ENCODE data around the gene LRRC45. TPM values are rescaled to one million over a fixed set of nuclear protein-coding genes. Genes with fewer than 3 reads are reported as not detected.

LRRC45 gene
- total RNA-seq, 1 donor from 2014 or later, result 39.4 TPM

DNA sequence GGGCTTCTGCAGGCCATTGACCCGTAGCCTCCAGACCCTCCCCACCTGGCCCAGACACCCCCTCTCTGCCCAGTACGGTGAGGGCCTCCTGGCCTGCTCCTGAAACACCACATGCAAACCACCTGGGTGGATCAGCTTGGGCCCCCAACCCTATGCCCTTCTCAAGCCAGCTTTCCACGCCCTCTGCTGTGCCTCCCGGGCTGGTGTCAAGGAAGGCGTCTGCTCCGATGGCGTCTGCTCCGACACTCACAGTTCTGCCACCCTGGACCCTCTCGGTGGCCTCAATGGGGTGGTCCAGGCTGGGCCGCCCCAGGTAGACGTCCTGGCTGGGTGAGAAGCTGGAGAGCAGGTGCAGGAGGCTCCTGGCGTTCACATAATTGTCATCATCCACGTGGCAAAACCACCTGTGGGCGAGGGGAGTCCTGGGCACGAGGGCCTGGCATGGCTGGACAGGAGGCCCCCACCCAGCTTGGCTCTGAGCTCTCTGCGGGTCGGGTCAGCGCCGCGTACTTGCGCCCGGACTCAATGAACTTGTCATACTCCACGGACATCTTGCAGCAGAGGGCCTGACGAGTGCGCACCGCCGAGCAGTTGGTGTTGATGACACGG lies 27.2 kb downstream of the LRRC45 start:
- TF ChIP-seq, protein P1, sequence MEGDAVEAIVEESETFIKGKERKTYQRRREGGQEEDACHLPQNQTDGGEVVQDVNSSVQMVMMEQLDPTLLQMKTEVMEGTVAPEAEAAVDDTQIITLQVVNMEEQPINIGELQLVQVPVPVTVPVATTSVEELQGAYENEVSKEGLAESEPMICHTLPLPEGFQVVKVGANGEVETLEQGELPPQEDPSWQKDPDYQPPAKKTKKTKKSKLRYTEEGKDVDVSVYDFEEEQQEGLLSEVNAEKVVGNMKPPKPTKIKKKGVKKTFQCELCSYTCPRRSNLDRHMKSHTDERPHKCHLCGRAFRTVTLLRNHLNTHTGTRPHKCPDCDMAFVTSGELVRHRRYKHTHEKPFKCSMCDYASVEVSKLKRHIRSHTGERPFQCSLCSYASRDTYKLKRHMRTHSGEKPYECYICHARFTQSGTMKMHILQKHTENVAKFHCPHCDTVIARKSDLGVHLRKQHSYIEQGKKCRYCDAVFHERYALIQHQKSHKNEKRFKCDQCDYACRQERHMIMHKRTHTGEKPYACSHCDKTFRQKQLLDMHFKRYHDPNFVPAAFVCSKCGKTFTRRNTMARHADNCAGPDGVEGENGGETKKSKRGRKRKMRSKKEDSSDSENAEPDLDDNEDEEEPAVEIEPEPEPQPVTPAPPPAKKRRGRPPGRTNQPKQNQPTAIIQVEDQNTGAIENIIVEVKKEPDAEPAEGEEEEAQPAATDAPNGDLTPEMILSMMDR (IDR thresholded peaks at IDR 0.05; ENCODE audit: unreplicated experiment), result no peak
- no peaks in the 10 kb centered on the region for H3K27me3 Mint-ChIP-seq
- H3K9me3 Mint-ChIP-seq (ENCODE audit: low read depth), result no peaks in the 10 kb centered on the region
- peaks cover 9% of the 10 kb centered on the region for H3K4me1 Mint-ChIP-seq (ENCODE audit: low read depth)
- no peak for DNase-seq (ENCODE audit: low spot score, unreplicated experiment)
- peak overlapping the region; percentile 91 for H3K27ac Mint-ChIP-seq
- H3K4me3 Mint-ChIP-seq (ENCODE audit: low read depth), result peak overlapping the region; percentile 88
- peaks cover 10% of the 10 kb centered on the region for H3K36me3 Mint-ChIP-seq (ENCODE audit: insufficient read depth)

DNA sequence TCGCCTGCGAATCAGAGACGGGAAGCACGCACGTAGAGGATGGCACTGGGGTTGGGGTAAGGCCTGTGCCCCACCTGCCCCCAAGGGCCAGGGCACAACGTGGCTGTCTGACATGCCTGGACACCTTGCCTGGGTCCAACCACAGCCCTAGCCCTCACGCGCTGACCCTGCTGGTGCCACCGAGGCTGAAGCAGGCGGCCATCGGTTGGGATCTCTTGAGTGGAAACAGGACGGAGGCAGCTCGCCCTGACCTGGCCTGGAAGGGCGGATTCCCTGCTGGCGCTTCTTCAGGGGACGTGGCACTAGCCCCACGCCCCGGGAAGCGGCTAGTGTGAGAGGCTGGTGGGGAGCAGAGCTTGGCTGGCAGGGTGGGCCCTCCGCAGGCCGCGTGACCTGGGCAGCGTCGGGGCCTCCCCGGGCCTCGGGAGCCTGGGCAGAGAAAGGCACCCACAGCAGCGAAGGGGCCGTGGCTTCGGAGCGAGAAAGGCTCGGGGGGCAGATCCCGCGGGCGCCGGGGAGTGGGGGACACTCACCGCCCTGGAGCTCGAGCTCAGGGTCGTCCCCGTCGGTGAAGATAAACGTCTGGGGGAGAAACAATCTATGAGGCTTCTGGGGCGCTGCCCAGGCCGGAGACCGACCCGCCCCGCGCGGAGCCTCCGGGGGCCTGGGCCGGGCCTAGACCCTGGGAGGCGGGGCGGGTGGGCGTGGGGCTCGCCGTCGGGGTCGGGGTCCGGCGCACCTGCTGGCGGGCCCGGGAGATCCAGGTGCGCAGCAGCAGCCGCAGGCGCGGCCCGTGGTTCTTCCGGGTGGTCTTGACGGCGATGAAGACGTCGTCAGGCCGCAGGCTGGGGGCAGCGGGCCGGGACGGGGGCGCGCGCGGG lies 27.9 kb downstream of the LRRC45 start:
- Mint-ChIP-seq H3K27ac (peak overlapping the region; percentile 91), H3K4me1 (ENCODE audit: low read depth) (peaks cover 9% of the 10 kb centered on the region), H3K36me3 (ENCODE audit: insufficient read depth) (peaks cover 10% of the 10 kb centered on the region), H3K27me3 (no peaks in the 10 kb centered on the region), H3K4me3 (ENCODE audit: low read depth) (peak overlapping the region; percentile 88), H3K9me3 (ENCODE audit: low read depth) (no peaks in the 10 kb centered on the region)
- TF ChIP-seq, protein P1 (IDR thresholded peaks at IDR 0.05; ENCODE audit: unreplicated experiment), result no peak
- DNase-seq (ENCODE audit: low spot score, unreplicated experiment), result no peak

DNA sequence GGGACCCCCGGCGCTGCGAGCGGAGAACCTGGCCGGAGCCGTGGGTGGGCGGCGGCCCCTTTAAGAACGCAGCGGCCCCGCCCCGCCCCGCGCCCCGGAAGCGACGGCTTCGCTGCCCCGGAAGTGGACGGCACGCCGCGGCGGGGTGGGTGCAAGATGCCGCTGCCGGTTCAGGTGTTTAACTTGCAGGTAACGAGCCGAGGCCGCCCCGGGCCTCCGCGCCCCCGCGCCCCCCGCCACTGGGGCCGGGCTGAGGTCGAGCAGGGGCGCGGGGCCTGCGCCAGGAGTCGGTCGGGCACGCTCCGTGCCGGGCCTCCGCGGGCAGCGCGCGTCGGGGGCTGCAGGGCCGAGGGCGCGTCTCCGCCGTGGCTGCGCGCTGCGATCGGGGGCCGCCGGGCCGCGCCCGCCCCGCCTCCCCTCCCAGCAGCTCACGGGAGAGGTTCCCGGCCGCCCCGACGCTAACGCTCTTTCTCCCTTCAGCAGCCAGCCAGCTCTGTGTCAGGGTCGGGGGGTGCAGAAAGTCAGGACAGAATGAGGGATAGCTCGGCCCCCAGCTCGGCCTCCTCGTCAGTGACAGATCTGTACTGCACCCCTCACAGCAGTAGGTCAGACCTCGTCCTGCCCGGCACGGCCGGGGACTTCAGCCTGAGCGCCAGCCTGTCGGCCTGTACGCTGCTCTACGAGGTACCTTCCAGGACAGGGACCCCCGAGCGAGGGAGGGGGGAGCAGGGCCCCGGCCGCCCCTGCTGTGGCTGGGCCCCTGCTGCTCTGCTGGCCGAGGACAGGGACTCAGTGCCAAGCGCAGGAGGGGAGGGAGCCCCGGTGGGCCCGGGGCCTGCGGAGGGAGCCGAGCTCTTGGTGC lies 28.9 kb downstream of the LRRC45 start, which contains the start of the genes GPS1 and RFNG:
Gene GPS1 (plus strand): TSS at position 123 of the 862 bp plus-strand sequence. CDS start 34 bp downstream, at position 157.
Gene RFNG (minus strand): TSS at position 36 of the 862 bp plus-strand sequence. CDS start 45 bp downstream, outside the sequence.
- H3K9me3 Mint-ChIP-seq (ENCODE audit: low read depth), result no peaks in the 10 kb centered on the region
- H3K36me3 Mint-ChIP-seq (ENCODE audit: insufficient read depth), result peaks cover 7% of the 10 kb centered on the region
- peak within 1 kb of the TSS; percentile 91 for H3K27ac Mint-ChIP-seq
- TF ChIP-seq, protein P1 (IDR thresholded peaks at IDR 0.05; ENCODE audit: unreplicated experiment), result no peak
- H3K27me3 Mint-ChIP-seq, result no peaks in the 10 kb centered on the region
- DNase-seq (ENCODE audit: low spot score, unreplicated experiment), result peak; percentile 67
- H3K4me1 Mint-ChIP-seq (ENCODE audit: low read depth), result peaks cover 9% of the 10 kb centered on the region
- H3K4me3 Mint-ChIP-seq (ENCODE audit: low read depth), result peak within 1 kb of the TSS; percentile 88

DNA sequence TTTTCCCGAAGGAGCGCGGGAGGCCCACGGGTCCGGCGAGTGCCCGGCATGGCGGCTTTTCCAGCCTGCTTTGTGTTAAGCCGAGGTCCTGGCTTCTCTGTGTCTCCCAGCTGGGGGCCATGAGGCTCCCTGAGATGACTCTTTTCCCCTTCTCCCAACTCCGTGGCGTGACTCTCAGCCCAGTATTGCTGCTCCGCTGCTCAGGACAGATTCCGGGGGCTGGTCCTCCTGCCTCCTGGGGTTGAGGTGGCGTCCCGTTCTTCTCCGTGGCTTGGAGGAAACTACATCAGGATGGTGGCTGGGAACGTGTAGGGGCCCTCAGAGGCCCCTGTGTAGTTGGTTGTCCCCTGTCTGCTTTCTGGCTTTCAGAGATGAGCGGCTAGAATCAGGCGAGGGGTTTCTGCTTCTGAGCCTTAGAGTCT lies 29.5 kb downstream of the LRRC45 start:
- DNase-seq (ENCODE audit: low spot score, unreplicated experiment), result no peak
- Mint-ChIP-seq H3K36me3 (ENCODE audit: insufficient read depth) (peaks cover 1% of the 10 kb centered on the region), H3K4me3 (ENCODE audit: low read depth) (peak overlapping the region; percentile 85), H3K9me3 (ENCODE audit: low read depth) (no peaks in the 10 kb centered on the region), H3K4me1 (ENCODE audit: low read depth) (peaks cover 9% of the 10 kb centered on the region), H3K27ac (peak overlapping the region; percentile 62), H3K27me3 (no peaks in the 10 kb centered on the region)
- TF ChIP-seq, protein P1 (IDR thresholded peaks at IDR 0.05; ENCODE audit: unreplicated experiment), result no peak
